NCI-H82 treated with DMSO at 0.1 percent for 48 hours (cell line): ENCODE data around the gene MORN1.

Experiments
- DNase-seq: peaks from one replicate; lab custom pipeline; 2025; ENCODE audit not compliant: unreplicated experiment; lab: John Stamatoyannopoulos, UW

The MORN1 gene

GRCh38 chr1:2388004-2388913, 3.1 kb downstream of the MORN1 start:
- no peak for DNase-seq

- no peak for DNase-seq
Measured at GRCh38 chr1:2386636-2387611, 4.4 kb downstream of the MORN1 start.

DNA sequence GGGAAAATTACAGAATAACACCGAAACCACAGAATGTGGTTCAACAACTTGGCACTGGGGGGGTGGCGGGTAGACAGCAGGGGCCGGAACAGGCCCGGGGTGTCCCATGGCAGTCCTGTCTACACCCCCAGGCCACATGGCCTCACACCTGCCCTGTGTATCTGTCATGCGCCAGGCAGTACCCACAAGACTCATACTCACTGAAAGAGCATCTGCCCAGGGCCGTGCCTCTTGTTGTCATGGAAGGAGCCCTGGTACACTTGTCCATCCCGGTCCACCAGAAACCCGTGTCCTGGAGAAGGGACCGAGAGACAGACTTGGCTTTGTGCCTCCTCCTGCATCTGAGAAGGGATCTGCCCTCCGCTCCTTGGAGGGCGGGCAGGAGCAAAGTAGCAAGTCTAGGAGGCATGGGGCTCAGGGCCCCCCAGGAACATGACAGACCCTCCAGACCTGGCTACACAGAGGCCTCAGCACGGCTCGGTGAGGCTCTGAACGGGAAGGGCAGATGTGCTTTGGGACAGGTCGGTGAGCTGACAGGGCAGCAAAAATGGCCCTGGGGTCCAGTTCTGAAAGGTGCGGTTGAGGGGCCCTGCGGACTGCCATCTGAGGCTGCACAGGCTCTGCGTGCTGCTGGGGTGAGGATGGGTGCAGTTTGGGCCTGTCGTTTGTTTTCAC, 5.6 kb downstream of the MORN1 start:
- DNase-seq, result no peak

- no peak for DNase-seq
Measured at GRCh38 chr1:2384941-2385481, 6.3 kb downstream of the MORN1 start.

DNA sequence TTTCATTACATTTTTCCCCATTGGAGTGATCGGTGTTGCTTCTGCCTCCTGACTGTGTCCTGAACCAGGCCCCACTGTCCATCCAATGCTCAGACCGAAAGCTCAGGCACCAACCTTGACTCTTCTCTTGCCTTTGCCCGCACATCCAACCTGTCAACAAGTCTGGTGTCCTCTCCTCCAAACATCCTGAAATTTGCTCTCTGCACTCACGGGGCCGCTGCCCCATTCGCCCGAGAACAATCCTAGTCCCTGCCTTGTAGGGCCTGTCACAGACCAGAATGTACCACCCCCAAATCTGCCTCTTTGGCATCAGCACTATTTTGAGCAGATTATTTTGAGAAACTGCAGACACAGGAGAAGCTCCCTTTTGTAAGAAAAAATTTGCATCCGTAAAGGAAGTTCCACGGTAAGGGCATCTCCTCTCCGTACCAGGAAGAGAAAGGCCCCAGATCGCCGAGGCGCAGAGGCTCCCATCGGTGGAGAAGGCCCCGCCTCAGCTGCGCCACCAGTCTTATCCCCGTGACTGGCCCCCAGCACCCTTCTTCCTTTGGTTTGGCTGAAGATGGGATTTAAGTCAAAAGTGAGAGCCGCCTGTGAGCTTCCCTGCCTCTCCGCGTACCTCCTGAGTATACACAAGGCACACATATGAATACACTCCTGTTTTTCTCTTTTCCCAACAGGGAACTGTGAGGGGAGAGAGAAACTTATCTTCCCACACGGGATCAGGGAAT, 7.1 kb downstream of the MORN1 start:
- DNase-seq, result no peak

- no peak for DNase-seq
Measured at GRCh38 chr1:2383576-2383975, 7.8 kb downstream of the MORN1 start.

DNA sequence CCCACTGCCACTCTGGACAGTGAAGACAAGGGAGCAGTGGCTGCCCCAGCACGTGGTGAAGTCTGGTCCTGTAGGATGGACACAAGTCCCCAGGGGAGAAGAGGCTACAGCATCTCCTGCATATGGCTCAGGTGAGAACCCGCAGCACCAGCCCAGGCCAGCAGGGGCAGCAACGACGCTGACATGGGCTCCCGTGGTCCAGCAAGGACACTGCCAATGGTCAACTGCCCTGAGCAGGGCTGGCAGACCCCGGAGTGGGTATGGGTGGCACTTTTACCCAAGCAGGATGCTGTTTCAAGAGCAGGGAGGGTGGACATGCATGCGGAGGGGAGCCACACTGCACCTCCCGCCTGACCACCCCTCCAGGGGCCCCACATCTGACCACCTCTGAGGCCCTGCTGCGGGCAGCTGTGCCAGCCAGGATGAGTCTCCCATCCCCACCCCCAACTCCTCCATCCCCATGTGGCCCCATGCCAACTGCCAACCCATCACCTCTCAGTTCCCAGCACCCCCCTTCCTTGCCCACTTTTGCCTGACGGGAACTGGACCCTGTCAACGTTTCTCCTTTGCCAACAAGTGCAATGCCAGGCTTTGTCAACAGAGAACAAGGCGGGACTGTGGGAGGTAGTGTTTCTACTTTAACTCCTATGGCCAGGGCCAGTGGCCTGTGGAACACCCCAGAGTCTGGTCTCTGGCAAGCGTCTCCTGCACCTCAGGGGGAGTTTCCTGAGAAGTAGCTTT, 8.6 kb downstream of the MORN1 start:
- no peak for DNase-seq

GRCh38 chr1:2381741-2382620, 9.4 kb downstream of the MORN1 start:
- no peak for DNase-seq

DNA sequence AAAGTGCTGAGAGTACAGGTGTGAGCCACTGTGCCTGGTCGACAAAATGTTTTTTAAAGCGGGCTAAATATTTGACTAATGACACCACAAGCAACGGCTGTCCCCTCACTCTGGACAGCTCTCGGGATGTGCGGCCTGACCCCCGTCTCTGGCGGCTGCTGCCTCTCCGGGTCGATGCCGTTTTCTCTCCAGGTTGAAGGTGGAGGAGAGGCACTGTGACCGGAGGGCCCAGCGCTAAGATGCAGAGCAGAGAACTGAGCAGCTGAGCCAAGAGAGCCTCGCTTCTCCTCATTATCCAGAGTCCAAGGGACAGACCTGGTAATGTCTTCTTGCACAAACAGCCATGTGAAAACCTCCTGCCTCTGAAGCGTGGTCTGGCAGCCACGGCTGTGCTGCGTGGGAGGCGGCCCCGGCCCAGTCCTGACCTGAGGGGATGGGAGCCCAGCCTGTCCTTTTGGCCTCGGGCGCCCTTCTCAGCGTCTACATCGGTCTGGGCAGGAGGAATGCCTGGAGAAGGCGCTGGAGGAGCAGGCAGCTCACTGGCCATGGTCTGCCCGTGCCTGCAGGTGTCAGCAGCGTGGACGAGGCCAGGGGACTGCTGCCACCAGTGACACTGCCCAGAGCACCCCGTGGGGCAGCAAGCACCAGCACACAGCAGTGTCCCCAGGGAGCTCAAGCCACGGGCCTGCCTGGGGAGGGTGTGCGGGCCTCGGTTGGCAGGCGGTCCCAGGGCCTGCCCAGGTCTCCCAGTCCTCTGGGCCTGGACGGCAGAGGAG, 10.3 kb downstream of the MORN1 start:
- DNase-seq, result no peak

DNA sequence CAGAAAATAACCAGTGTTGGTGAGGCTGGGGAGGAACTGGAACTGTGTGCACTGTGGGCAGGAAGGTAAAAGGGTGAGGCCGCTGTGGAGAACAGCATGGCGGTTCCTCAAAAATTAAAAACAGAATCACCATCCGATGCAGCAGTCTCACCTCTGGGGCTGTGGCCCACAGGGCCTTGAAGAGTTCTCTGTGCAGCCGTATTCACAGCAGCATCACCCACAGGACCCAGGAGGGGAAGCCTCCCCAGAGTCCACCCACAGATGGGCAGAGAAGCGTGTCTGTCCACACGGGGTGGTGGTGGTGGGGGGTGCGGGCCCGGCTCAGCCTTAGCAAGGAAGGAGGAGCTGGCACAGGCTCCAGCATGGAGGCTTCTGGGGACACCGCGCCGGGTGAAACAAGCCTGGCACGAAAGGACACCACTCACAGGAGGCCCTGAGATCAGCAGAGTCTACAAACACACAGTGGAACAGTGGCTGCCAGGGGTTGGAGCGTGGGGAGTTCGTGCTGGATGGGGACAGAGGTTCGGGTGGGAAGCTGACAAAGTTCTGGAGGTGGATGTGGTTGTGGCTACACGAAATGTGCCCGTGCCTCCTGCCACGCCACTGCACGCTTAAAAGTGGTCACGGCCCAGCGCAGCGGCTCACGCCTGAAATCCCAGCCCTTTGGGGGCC, 11.5 kb downstream of the MORN1 start:
- no peak for DNase-seq

- no peak for DNase-seq
Measured at GRCh38 chr1:2378956-2379732, 12.2 kb downstream of the MORN1 start.

DNA sequence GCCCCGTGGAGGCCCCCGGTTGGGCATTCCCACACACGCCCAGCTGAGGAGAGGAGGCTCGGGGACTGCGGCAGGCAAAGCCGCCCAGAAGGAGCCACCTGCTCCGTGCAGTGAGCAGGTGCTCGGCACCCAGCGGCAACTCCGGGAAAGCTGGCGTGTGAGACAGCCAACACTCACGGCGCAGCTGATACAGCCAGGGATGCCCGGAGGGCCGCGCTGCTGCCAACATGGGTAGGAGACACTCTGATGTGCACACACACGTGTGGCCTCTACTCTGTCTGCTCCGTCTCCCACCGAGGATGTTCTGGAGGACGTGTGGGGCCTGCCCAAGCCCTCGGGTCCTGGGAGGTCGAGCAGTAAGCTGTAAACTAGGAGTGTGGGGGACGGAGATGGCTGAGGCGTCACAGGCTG, 12.9 kb downstream of the MORN1 start:
- DNase-seq, result no peak

- no peak for DNase-seq
Measured at GRCh38 chr1:2377751-2378440, 13.5 kb downstream of the MORN1 start.

DNA sequence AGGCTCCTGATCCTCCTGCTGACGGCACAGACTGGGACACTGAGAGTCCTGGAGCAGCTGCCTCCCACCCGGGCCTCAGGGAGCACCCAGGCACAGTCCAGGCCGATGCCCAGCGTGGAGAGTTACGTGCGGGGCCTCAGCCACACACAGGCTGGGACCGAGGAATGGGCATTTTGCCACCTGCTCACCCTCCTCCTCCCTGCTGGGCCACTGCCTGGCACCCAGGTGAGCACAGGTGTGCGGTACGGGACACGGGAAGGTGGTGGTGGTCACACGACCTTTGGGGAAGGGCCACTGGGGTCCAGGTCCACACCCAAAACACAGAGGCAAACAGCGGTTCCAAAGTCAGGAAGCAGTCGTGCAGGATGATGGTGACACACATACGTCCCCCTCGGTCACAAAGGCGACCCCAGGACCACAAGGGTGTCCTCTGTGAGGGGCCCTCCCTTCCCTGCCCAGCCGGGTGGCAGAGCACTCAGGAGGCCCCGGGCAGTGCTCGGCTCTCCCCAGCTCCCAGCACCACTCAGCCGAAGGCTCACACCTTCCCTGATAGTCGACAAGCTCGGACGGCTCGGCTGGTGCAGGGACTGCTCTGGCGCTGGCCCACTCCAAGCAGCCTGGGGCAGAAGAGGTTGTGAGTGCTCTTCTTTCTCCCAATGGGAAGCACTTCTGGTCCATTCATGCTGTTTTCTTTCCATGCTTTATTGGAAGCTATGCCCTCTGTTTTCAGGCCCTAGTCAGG, 14.3 kb downstream of the MORN1 start:
- no peak for DNase-seq

GRCh38 chr1:2376261-2376741, 15.1 kb downstream of the MORN1 start:
- DNase-seq, result no peak
